Measurements from ENCODE around the gene RHOB.
A peak's percentile ranks its signal among the peaks of the same experiment; 100 is the strongest.

The RHOB gene

GRCh38 chr2:20449501-20450200, 2.8 kb downstream of the RHOB start:
- peak; percentile 35 for TF ChIP-seq POLR2A (IDR thresholded peaks at IDR 0.05; ENCODE audit: low read length)
- TF ChIP-seq GATA1 (IDR thresholded peaks at IDR 0.05; ENCODE audit: low read depth, low read length), result no peak
- peak in 1 of 2 experiments; percentile 20 for DNase-seq

- DNase-seq, result no peak
- TF ChIP-seq GATA1 (IDR thresholded peaks at IDR 0.05; ENCODE audit: low read depth, low read length) (no peak), POLR2A (IDR thresholded peaks at IDR 0.05; ENCODE audit: low read length) (no peak)
These were observed 3.5 kb downstream of the RHOB start for GRCh38 chr2:20450201-20450999.

GRCh38 chr2:20451000-20451290, 4.1 kb downstream of the RHOB start:
- DNase-seq, result no peak
- TF ChIP-seq GATA1 (IDR thresholded peaks at IDR 0.05; ENCODE audit: low read depth, low read length) (no peak), POLR2A (IDR thresholded peaks at IDR 0.05; ENCODE audit: low read length) (no peak)

- TF ChIP-seq GATA1 (IDR thresholded peaks at IDR 0.05; ENCODE audit: low read depth, low read length), result no peak
- no peak for DNase-seq
These were observed 4.5 kb downstream of the RHOB start for GRCh38 chr2:20451341-20451740.

GRCh38 chr2:20451761-20452499, 5.1 kb downstream of the RHOB start:
- no peak for TF ChIP-seq GATA1 (IDR thresholded peaks at IDR 0.05; ENCODE audit: low read depth, low read length)
- TF ChIP-seq POLR2A (IDR thresholded peaks at IDR 0.05; ENCODE audit: low read length), result no peak
- DNase-seq, result no peak

- TF ChIP-seq GATA1 (IDR thresholded peaks at IDR 0.05; ENCODE audit: low read depth, low read length) (no peak), POLR2A (IDR thresholded peaks at IDR 0.05; ENCODE audit: low read length) (no peak)
- DNase-seq, result no peak
These were observed 5.7 kb downstream of the RHOB start for GRCh38 chr2:20452551-20452950.

- TF ChIP-seq GATA1 (IDR thresholded peaks at IDR 0.05; ENCODE audit: low read depth, low read length) (no peak), POLR2A (IDR thresholded peaks at IDR 0.05; ENCODE audit: low read length) (no peak)
- no peak for DNase-seq
These were observed 6.2 kb downstream of the RHOB start for GRCh38 chr2:20453087-20453486.

- DNase-seq, result no peak
- no peak for TF ChIP-seq POLR2A (IDR thresholded peaks at IDR 0.05; ENCODE audit: low read length)
- TF ChIP-seq GATA1 (IDR thresholded peaks at IDR 0.05; ENCODE audit: low read depth, low read length), result no peak
These were observed 7.4 kb downstream of the RHOB start for GRCh38 chr2:20454036-20454981.

- TF ChIP-seq GATA1 (IDR thresholded peaks at IDR 0.05; ENCODE audit: low read depth, low read length) (no peak), POLR2A (IDR thresholded peaks at IDR 0.05; ENCODE audit: low read length) (no peak)
- no peak for DNase-seq
These were observed 8.3 kb downstream of the RHOB start for GRCh38 chr2:20455076-20455587.

- TF ChIP-seq GATA1 (IDR thresholded peaks at IDR 0.05; ENCODE audit: low read depth, low read length) (no peak), POLR2A (IDR thresholded peaks at IDR 0.05; ENCODE audit: low read length) (no peak)
- no peak for DNase-seq
These were observed 9.3 kb downstream of the RHOB start for GRCh38 chr2:20456116-20456571.

GRCh38 chr2:20456636-20457426, 10.0 kb downstream of the RHOB start:
- TF ChIP-seq POLR2A (IDR thresholded peaks at IDR 0.05; ENCODE audit: low read length) (no peak), GATA1 (IDR thresholded peaks at IDR 0.05; ENCODE audit: low read depth, low read length) (no peak)
- DNase-seq, result no peak
